CD14-positive monocyte (primary cell): ENCODE results near the gene LEUTX. TPM values are rescaled to one million over a fixed set of nuclear protein-coding genes. Genes with fewer than 3 reads are reported as not detected.

Experiments used
- polyA plus RNA-seq, 3 donors: library from polyadenylated mRNA; depleted of rRNA in 1 of 3; unstranded in 2 of 3; stranded (reverse) in 1 of 3; fragments of 300-500 nt in 2 of 3; fragments of >200 nt in 1 of 3; fragmentation: Illumina TruSeq in 2 of 3; gene quantifications; 1 replicate in 2 of 3; 2 replicates in 1 of 3; pipeline ENCODE4 v1.2.3, GENCODE V29; 2012 to 2021
- small RNA-seq: library from RNA; depleted of rRNA; stranded (forward); fragments of <200 nt; gene quantifications from one replicate; pipeline ENCODE3, GENCODE V24; 2012; ENCODE audit warnings: low read depth; ENCODE audit not compliant: insufficient read length

The LEUTX gene
- polyA plus RNA-seq, 3 donors, result not detected

Small RNA genes within 50 kb of the gene (small RNA-seq; reads per million reads assigned to genes)
- gene MIR6719, result not detected

Other genes with a start within 250 kb of the LEUTX start
- 1 to 10 TPM; 1.2 to 2.6 (median 2.4) TPM for gene EID2B, start 246.0 kb upstream of the LEUTX start, polyA plus RNA-seq
- 10 to 100 TPM in 2 of 3 donors, 1 to 10 TPM in 1; 5.8 to 20.4 (median 12.5) TPM for gene EID2, start 238.7 kb upstream of the LEUTX start, polyA plus RNA-seq
- not detected for gene LGALS13, start 176.3 kb upstream of the LEUTX start, polyA plus RNA-seq
- not detected for gene LGALS16, start 122.9 kb upstream of the LEUTX start, polyA plus RNA-seq
- not detected for gene LGALS14, start 74.4 kb upstream of the LEUTX start, polyA plus RNA-seq
- 1 to 10 TPM in 1 of 3 donors, under 1 TPM in 1, not detected in 1; 0.82 to 1.9 TPM for gene CLC, start 40.8 kb upstream of the LEUTX start, polyA plus RNA-seq
- 10 to 100 TPM in 1 of 3 donors, 1 to 10 TPM in 2; 4.2 to 13.6 (median 6.5) TPM for gene DYRK1B, start 55.3 kb downstream of the LEUTX start, polyA plus RNA-seq
- gene FBL, start 67.5 kb downstream of the LEUTX start, polyA plus RNA-seq, result 100 to 1,000 TPM in 1 of 3 donors, 10 to 100 TPM in 2; 57.1 to 157 (median 60.3) TPM
- gene FCGBP, start 155.8 kb downstream of the LEUTX start, polyA plus RNA-seq, result under 1 TPM in 2 of 3 donors, not detected in 1; 0.07 to 0.29 TPM
- gene PSMC4, start 192.3 kb downstream of the LEUTX start, polyA plus RNA-seq, result 10 to 100 TPM; 67.0 to 85.8 (median 79.6) TPM
- gene ZNF546, start 218.2 kb downstream of the LEUTX start, polyA plus RNA-seq, result 1 to 10 TPM; 1.3 to 2.3 (median 1.4) TPM